ENCODE measurements around the gene PDCD7.

DNA sequence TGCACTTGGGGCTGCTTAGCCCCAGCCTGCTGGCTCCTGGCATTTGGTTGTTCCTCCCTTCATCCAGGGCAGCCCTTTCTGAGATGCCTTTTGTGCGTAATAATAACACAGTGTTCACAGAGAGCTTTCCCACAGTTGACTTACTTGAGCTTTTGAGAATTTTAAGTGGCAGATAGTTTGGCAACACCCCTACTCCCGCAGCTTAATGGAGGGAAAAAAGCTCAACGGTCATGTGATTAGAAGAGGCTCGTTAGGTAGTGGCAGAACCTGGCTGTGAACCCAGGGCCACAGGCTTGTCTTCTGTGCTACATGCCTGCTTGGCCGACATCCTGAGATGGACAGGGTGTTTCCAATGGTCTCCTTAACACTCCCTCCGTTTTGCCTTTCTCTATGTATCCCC is 52.3 kb downstream of the PDCD7 start:
- TF ChIP-seq, protein P1, sequence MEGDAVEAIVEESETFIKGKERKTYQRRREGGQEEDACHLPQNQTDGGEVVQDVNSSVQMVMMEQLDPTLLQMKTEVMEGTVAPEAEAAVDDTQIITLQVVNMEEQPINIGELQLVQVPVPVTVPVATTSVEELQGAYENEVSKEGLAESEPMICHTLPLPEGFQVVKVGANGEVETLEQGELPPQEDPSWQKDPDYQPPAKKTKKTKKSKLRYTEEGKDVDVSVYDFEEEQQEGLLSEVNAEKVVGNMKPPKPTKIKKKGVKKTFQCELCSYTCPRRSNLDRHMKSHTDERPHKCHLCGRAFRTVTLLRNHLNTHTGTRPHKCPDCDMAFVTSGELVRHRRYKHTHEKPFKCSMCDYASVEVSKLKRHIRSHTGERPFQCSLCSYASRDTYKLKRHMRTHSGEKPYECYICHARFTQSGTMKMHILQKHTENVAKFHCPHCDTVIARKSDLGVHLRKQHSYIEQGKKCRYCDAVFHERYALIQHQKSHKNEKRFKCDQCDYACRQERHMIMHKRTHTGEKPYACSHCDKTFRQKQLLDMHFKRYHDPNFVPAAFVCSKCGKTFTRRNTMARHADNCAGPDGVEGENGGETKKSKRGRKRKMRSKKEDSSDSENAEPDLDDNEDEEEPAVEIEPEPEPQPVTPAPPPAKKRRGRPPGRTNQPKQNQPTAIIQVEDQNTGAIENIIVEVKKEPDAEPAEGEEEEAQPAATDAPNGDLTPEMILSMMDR (IDR thresholded peaks at IDR 0.05; ENCODE audit: insufficient read depth, low read depth, low read length), result no peak
- no peak for TF ChIP-seq EZH2 (IDR thresholded peaks at IDR 0.05; ENCODE audit: insufficient read depth, low read length)

Data from astrocyte (in vitro differentiated cells and primary cell).